GM18868 (cell line): ENCODE data around the gene SIGLEC1.

Source experiments
- ATAC-seq: cut with Tn5 transposase; IDR thresholded peaks from one replicate; pipeline ENCODE4 v1.9.1; 2021; ENCODE audit warnings: mild to moderate bottlenecking, moderate library complexity; ENCODE audit not compliant: unreplicated experiment

SIGLEC1 gene

GRCh38 chr20:3702611-3703391 is 9.6 kb downstream of the SIGLEC1 start:
- no peak for ATAC-seq

- ATAC-seq: no peak
Measured at GRCh38 chr20:3701061-3701998, 11.1 kb downstream of the SIGLEC1 start.

GRCh38 chr20:3699037-3699436 is 13.4 kb downstream of the SIGLEC1 start:
- no peak for ATAC-seq

DNA sequence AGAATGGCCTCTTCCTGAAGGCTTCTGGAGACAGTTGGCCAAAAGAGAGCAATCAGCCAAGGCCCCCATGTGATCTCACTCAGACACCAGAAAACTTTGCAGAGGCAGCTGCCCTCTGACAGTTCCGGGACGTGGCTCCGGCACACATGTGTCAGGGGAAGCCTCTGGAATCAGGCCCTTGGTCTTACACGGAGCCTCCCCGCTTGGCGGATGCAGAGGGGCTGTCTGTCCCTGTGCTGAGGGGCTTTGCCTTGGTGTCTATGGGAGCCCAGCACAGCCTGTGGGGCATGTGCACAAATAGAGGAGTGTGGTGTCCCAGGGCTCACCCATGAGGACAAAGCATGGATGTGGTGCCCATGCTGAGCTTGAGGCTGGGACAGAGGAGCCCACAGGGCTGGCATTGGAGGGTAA is 13.8 kb downstream of the SIGLEC1 start:
- ATAC-seq: no peak

GRCh38 chr20:3697588-3698305 is 14.7 kb downstream of the SIGLEC1 start:
- ATAC-seq: no peak

GRCh38 chr20:3696745-3697587 is 15.4 kb downstream of the SIGLEC1 start:
- ATAC-seq: no peak

DNA sequence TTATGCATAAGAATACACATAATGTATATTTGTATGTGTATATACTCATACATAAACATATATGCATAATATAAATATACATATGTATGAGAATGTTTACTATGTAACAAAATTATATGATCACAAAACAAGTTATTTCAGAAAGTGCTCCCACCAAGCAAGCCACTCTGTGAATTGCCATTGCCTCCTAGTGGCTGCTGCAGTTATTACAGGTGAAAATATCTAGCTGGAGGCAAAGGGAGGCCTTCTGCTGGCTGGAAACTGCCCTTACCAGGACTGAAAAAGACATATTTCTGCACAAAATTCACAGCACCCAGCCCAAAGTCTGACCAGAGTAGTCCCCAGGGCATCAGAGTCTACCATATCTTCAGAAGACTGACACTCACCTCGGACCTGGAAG is 16.2 kb downstream of the SIGLEC1 start:
- no peak for ATAC-seq

DNA sequence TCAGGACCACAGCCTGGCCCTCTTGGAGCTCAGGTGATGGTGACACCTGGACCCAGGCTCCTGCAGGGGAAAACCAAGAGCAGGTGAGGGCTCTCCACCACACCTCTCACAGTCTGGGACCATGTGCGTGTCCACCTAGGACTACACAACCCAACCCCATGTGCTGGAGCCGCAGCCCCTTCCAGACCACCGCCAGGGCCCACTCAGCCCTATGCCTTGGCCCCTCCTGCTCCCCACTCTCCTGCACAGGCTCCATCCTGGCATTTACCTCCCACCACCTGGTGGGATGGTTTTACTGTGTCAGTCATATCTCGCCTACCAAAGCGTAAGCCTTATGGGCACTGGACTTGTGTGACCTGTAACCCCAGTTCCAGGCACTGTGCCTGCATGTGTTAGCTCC is 17.5 kb downstream of the SIGLEC1 start:
- no peak for ATAC-seq

DNA sequence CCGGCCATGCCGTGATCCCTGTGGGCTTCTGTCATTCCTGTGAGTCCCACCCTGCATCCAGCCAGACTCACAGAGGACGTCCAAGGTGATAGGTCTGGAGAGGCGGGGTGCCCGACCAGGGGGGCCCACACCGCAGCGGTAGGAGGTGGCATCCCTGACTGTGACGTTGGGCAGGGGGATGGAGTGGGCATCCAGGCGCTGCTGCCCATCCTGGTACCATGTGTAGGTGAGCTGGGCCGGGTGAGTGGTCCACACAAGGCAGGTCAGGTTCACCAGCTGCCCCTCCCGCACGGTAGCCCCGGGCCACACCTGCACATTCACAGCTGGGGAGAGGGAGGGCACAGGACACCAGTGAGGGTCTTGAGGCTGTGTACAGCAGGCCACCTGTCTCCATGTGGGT is 19.0 kb downstream of the SIGLEC1 start:
- ATAC-seq: no peak

GRCh38 chr20:3692706-3693294 is 19.6 kb downstream of the SIGLEC1 start:
- ATAC-seq: no peak

GRCh38 chr20:3691897-3692296 is 20.5 kb downstream of the SIGLEC1 start:
- ATAC-seq: no peak

- no peak for ATAC-seq
Measured at GRCh38 chr20:3691306-3691705, 21.1 kb downstream of the SIGLEC1 start.

GRCh38 chr20:3690413-3690812 is 22.0 kb downstream of the SIGLEC1 start:
- ATAC-seq: no peak

DNA sequence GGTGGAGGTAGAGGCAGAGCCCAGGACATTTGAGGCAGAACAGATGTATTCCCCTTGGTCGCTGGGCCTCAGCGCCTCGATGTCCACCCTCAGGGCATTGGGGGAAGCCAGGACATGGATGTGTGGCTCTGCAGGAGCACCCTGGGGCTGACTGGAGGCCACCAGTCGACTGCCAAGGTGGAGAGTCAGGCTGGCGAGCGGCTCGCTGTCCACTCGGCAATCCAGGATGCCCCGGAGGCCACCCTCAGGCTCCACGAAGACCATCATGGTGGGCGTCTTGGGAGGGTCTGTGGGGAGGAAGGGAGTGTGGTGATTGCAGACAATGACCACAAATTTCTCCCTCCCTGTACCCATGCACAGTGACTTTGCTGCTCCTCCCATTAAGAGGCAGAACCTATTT is 22.4 kb downstream of the SIGLEC1 start:
- ATAC-seq: no peak

- ATAC-seq: no peak
Measured at GRCh38 chr20:3687655-3688054, 24.7 kb downstream of the SIGLEC1 start.

DNA sequence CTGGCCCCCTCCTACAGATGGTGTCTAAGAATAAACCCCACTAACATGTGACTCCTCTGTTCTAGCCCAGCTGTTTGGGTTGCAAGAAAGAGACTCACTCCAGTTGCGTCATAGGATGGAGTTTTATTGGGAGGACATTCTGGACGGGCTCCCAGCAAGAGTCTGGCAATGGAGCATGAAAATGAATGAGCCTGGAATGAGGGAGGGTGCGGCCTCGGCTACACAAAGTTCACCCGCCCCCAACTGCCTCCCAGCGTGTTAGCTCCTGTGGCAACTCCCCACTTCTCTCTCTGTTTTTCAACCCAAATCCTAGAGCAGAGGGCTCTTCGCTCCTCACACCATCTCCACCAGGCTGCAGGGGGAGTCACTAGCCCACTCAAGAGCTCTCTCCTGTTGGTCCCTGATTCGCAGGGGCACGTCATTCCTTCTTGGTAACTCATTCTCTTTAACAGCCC is 25.5 kb downstream of the SIGLEC1 start:
- ATAC-seq: no peak

- no peak for ATAC-seq
Measured at GRCh38 chr20:3686421-3686820, 26.0 kb downstream of the SIGLEC1 start.

- ATAC-seq: no peak
Measured at GRCh38 chr20:3685341-3685740, 27.1 kb downstream of the SIGLEC1 start.

GRCh38 chr20:3681931-3682781 is 30.2 kb downstream of the SIGLEC1 start, which contains the start of gene ADAM33:
TSS of gene ADAM33 (minus strand) at chr20:3682010. CDS start at chr20:3682004, 6 bp downstream.
- ATAC-seq: no peak
